Stomach (tissue), 9 donors: ENCODE results near the gene AP1B1. TPM values are rescaled to one million over a fixed set of nuclear protein-coding genes. Genes with fewer than 3 reads are reported as not detected.

Experiments
- DNase-seq, 2 donors: peaks; one replicate each; pipeline versions ENCODE4 v3.0.0 to v3.0.0-alpha.2; 2013 to 2019
- H3K27ac ChIP-seq, 5 donors: fragments of 200-600 bp in 4 of 5; sonication (generic) in 4 of 5; one replicate each; pipeline ENCODE4 v1.5.1; 2013 to 2019; ENCODE audit warnings: mild to moderate bottlenecking in 1 of 5, moderate library complexity in 1 of 5
- H3K27me3 ChIP-seq, 3 donors: fragments of 200-600 bp; sonication (generic); one replicate each; pipeline ENCODE4 v1.5.1; 2017 to 2019; ENCODE audit warnings: mixed run types in 1 of 3
- H3K36me3 ChIP-seq, 4 donors: fragments of 200-600 bp; sonication (generic); 1 replicate in 3 of 4; 2 replicates in 1 of 4; pipeline ENCODE4 v1.5.1; 2016 to 2019
- H3K4me1 ChIP-seq, 4 donors: fragments of 200-600 bp; sonication (generic); one replicate each; pipeline ENCODE4 v1.5.1; 2016 to 2019
- H3K4me3 ChIP-seq, 4 donors: fragments of 200-600 bp; sonication (generic) in 3 of 4; one replicate each; pipeline ENCODE4 v1.5.1; 2016 to 2019; ENCODE audit warnings: mild to moderate bottlenecking in 1 of 4
- H3K9me3 ChIP-seq, 4 donors: fragments of 200-600 bp; sonication (generic); one replicate each; pipeline ENCODE4 v1.5.1; 2016 to 2019
- EP300 ChIP-seq: sonication (generic); formaldehyde crosslinking; IDR thresholded peaks from one replicate; pipeline ENCODE4 v1.6.1; 2017; ENCODE audit warnings: antibody characterized with exemption
- POLR2A ChIP-seq, 4 donors: fragments of 450-650 bp; IDR thresholded peaks; one replicate each; pipeline ENCODE4 v1.6.1; 2016; ENCODE audit warnings: antibody characterized with exemption in 4 of 4, control low read depth in 2 of 4, mild to moderate bottlenecking in 1 of 4, moderate library complexity in 1 of 4
- POLR2AphosphoS5 ChIP-seq, 3 donors: sonication (generic); formaldehyde crosslinking; IDR thresholded peaks; one replicate each; pipeline ENCODE4 v1.6.1; 2016; ENCODE audit warnings: antibody characterized with exemption in 3 of 3
- WGBS, 5 donors: extraction: QIAGEN DNeasy Blood & Tissue Kit in 3 of 5; methylation state at CpG; one replicate each; pipeline versions ENCODE4 v1.1.5 to v1.1.7; 2013 to 2018; 5-methylcytosine and 5-hydroxymethylcytosine counted together
- intact Hi-C: fragments of 100-400 bp; cut with DNase I; formaldehyde crosslinking; loops from one replicate; pipeline ENCODE4 v1.15.1; 2023; ENCODE audit warnings: low total_unique reads
- polyA plus RNA-seq, 3 donors: library from polyadenylated mRNA; stranded (reverse); fragments of 200-250 nt; gene quantifications; one replicate each; pipeline ENCODE4 v1.2.3, GENCODE V29; 2013
- total RNA-seq, 5 donors: library from RNA; depleted of rRNA; stranded (reverse); fragments of >200 nt; gene quantifications; one replicate each; pipeline versions ENCODE4 v1.1.0 to v1.2.3, GENCODE V29; 2014 to 2016
- TF ChIP-seq, protein P1 (sequence below), 7 experiments: fragments of 450-650 bp in 4 of 7; fragments of 200-600 bp in 3 of 7; sonication (generic) in 3 of 7; IDR thresholded peaks; one replicate each; pipeline ENCODE4 v1.5.1; 2016 to 2019; ENCODE audit warnings: antibody characterized with exemption in 7 of 7, control low read depth in 2 of 7, mild to moderate bottlenecking in 1 of 7
- donor health status: healthy with polysubstance abuse.
- donor health status: Bipolar disorder and iron deficiency.
- donor health status: healthy.

AP1B1 gene
- total and polyA plus RNA-seq, 8 donors = 19.8 to 109 (median 43.9) TPM

GRCh38 chr22:29320546-29320945, 67.8 kb downstream of the AP1B1 start:
- DNase-seq = no peak
- TF ChIP-seq POLR2A (IDR thresholded peaks at IDR 0.05) (no peak), POLR2AphosphoS5 (IDR thresholded peaks at IDR 0.05) (no peak), EP300 (no peak)
- TF ChIP-seq, protein P1, sequence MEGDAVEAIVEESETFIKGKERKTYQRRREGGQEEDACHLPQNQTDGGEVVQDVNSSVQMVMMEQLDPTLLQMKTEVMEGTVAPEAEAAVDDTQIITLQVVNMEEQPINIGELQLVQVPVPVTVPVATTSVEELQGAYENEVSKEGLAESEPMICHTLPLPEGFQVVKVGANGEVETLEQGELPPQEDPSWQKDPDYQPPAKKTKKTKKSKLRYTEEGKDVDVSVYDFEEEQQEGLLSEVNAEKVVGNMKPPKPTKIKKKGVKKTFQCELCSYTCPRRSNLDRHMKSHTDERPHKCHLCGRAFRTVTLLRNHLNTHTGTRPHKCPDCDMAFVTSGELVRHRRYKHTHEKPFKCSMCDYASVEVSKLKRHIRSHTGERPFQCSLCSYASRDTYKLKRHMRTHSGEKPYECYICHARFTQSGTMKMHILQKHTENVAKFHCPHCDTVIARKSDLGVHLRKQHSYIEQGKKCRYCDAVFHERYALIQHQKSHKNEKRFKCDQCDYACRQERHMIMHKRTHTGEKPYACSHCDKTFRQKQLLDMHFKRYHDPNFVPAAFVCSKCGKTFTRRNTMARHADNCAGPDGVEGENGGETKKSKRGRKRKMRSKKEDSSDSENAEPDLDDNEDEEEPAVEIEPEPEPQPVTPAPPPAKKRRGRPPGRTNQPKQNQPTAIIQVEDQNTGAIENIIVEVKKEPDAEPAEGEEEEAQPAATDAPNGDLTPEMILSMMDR (IDR thresholded peaks at IDR 0.05) = no peak
- no peaks in the 10 kb centered on the region for H3K36me3 ChIP-seq
- intact Hi-C loops = no loop called here
- peaks cover 3 to 14% (median 5%) of the 10 kb centered on the region in 4 donors for H3K4me1 ChIP-seq
- H3K4me3 ChIP-seq = no peak overlapping the region
- WGBS, 5 donors = 50 to 81% (median 60%) methylated on average over 1 of the region's 1 CpG
- peaks cover 9 to 16% (median 13%) of the 10 kb centered on the region in 3 donors for H3K27me3 ChIP-seq
- H3K27ac ChIP-seq = no peak overlapping the region
- H3K9me3 ChIP-seq = no peaks in the 10 kb centered on the region

DNA sequence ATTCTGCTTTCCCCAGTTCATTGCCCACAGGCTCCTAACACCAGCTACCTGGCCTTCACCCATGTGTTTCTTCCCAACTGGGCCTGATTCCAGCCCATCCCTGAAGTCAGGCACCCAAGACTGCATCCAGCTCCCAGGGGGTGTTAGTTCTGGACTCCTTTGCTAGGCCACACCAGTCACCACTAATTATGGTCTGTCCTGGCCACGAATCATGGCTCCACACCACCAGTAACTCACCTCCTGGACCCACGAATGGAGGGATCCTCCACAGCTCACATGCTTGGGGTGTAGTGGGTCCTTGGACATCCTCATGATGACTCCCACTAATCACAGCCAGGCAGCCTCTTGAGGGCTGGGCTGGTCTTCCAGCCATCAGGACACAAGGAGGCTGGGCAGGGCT, 69.3 kb downstream of the AP1B1 start:
- Histone ChIP-seq H3K27me3 (peaks cover 15 to 31% (median 28%) of the 10 kb centered on the region in 3 donors), H3K27ac (no peak overlapping the region), H3K4me1 (peaks cover 18 to 28% (median 20%) of the 10 kb centered on the region in 4 donors), H3K9me3 (no peaks in the 10 kb centered on the region), H3K4me3 (no peak overlapping the region), H3K36me3 (no peaks in the 10 kb centered on the region)
- TF ChIP-seq POLR2A (IDR thresholded peaks at IDR 0.05) (no peak), EP300 (no peak), POLR2AphosphoS5 (IDR thresholded peaks at IDR 0.05) (no peak)
- TF ChIP-seq, protein P1 (IDR thresholded peaks at IDR 0.05) = no peak
- 79 to 95% (median 88%) methylated on average over 2 of the region's 2 CpGs for WGBS, 5 donors
- intact Hi-C loops = no loop called here
- DNase-seq = no peak

DNA sequence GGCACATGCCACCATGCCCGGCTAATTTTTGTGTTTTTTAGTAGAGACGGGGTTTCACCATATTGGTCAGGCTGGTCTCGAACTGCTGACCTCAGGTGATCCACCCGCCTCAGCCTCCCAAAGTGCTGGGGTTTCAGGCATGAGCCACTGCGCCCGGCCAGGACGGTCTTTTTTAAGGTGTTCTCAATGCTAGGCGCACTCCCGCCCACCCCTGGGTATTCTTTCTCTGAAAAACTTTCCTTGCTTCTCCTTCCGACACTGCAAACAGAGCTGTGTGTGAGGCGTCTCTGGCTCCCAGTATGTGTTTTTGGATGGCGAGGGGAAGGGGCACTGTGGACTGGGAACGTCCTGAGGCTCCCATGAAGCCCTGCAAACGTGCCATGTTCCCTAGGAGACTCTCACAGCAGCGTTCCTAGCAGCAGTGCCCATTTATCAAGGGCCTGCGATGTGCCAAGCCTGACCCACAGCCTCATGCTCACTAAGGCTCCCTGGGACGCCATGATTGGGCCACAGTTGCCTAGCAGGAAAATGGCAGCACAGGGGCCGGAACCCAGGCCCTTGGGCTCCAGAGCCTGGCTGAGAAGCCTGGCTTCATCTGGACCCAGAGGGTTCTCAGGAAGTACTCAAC, 70.4 kb downstream of the AP1B1 start:
- H3K4me1 ChIP-seq = peaks cover 29 to 40% (median 31%) of the 10 kb centered on the region in 4 donors
- no peak for TF ChIP-seq POLR2AphosphoS5 (IDR thresholded peaks at IDR 0.05)
- no peak for TF ChIP-seq EP300
- TF ChIP-seq, protein P1 (IDR thresholded peaks at IDR 0.05) = no peak
- no peak for TF ChIP-seq POLR2A (IDR thresholded peaks at IDR 0.05)
- H3K9me3 ChIP-seq = no peaks in the 10 kb centered on the region

DNA sequence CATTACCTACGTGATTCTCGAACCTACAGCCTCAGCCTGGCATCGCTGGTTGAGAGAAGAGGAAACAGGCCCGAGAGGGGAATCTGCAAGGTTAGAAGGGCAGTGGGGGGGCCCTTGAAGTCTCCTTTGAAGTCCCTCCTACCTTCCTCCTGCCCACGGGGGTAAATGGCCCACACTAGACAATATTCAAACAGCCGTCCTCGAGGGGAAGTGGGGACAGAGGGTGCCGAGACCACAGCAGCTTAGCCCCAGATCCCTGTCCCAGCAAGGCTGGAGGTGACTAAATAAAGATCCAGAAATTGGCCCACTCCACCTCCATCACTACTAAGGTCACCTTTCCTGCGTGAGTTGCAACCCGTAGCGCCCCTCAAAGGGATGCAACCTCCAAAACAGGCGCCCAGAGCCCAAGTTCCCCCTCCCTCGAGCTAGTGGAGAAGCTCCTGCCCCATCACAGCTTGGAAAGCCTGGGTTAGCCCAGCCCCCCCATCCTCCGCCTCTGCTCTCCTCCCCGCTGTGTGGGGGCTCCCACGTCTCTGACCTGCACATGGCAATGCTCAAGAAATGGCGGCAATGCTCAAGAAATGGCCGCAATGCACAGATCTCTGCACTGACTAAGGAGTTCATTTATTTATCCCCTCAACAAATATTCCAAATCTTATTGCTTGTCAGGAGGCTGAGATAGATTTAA, 72.1 kb downstream of the AP1B1 start:
- TF ChIP-seq, protein P1 (IDR thresholded peaks at IDR 0.05) = no peak
- no peak for TF ChIP-seq POLR2A (IDR thresholded peaks at IDR 0.05)
- no peak for TF ChIP-seq EP300
- no peak for TF ChIP-seq POLR2AphosphoS5 (IDR thresholded peaks at IDR 0.05)
- Histone ChIP-seq H3K9me3 (no peaks in the 10 kb centered on the region), H3K27ac (no peak overlapping the region), H3K4me3 (no peak overlapping the region), H3K4me1 (peaks cover 35 to 44% (median 41%) of the 10 kb centered on the region in 4 donors), H3K27me3 (peaks cover 15 to 45% (median 40%) of the 10 kb centered on the region in 3 donors), H3K36me3 (no peaks in the 10 kb centered on the region)
- WGBS, 5 donors = 56 to 64% (median 61%) methylated on average over 17 to 18 of the region's 18 CpGs
- intact Hi-C loops = no loop called here
- no peak for DNase-seq

More for the DNA sequence above, 70.4 kb downstream of the AP1B1 start:
- Histone ChIP-seq H3K27ac (no peak overlapping the region), H3K4me3 (no peak overlapping the region), H3K27me3 (peaks cover 15 to 42% (median 39%) of the 10 kb centered on the region in 3 donors), H3K36me3 (no peaks in the 10 kb centered on the region)
- intact Hi-C loops = no loop called here
- DNase-seq = no peak
- WGBS, 5 donors = 89 to 95% (median 93%) methylated on average over 17 to 18 of the region's 18 CpGs
